Natural killer cell (primary cell): ENCODE results near the gene SMIM43. TPM values are rescaled to one million over a fixed set of nuclear protein-coding genes. Genes with fewer than 3 reads are reported as not detected.

Source experiments
- ATAC-seq, 3 donors: fragments of 150-1000 bp in 2 of 3; fragments of 200-7000 bp in 1 of 3; cut with Tn5 transposase; 1 replicate in 1 of 3; 2 replicates in 2 of 3; pipeline ENCODE4 v1.10.0; 2021; ENCODE audit warnings: mild to moderate bottlenecking in 2 of 3, moderate library complexity in 2 of 3
- DNase-seq, 2 donors: peaks; one replicate each; pipeline versions ENCODE4 v3.0.0 to v3.0.0-alpha.2; 2013 to 2021; ENCODE audit warnings: mixed read lengths in 1 of 2
- H3K27ac ChIP-seq: one replicate; pipeline ENCODE4 v1.5.1; 2013; ENCODE audit warnings: mild to moderate bottlenecking, low read length
- H3K27me3 ChIP-seq: one replicate; pipeline ENCODE4 v1.6.1; 2013; ENCODE audit warnings: low read length; ENCODE audit not compliant: control insufficient read depth, insufficient read depth
- H3K36me3 ChIP-seq: one replicate; pipeline ENCODE4 v1.6.1; 2013; ENCODE audit warnings: low read length; ENCODE audit not compliant: control insufficient read depth, insufficient read depth
- H3K4me1 ChIP-seq: one replicate; pipeline ENCODE4 v1.6.1; 2013; ENCODE audit warnings: low read length; ENCODE audit not compliant: control insufficient read depth, insufficient read depth
- H3K4me3 ChIP-seq: one replicate; pipeline ENCODE4 v1.5.1; 2013; ENCODE audit warnings: low read length
- H3K9me3 ChIP-seq: one replicate; pipeline ENCODE4 v1.6.1; 2013; ENCODE audit warnings: low read length; ENCODE audit not compliant: control insufficient read depth, insufficient read depth
- H3K27ac Mint-ChIP-seq, 2 donors: one replicate each; pipeline ENCODE4 v1.8.0; 2022; ENCODE audit warnings: mild to moderate bottlenecking in 2 of 2, mixed read lengths in 2 of 2, moderate library complexity in 1 of 2
- H3K27me3 Mint-ChIP-seq, 2 donors: one replicate each; pipeline ENCODE4 v1.8.0; 2022; ENCODE audit warnings: low read depth in 2 of 2, mixed read lengths in 2 of 2
- H3K36me3 Mint-ChIP-seq: one replicate; pipeline ENCODE4 v1.8.0; 2022; ENCODE audit warnings: mixed read lengths
- H3K4me1 Mint-ChIP-seq, 2 donors: one replicate each; pipeline ENCODE4 v1.8.0; 2022; ENCODE audit warnings: mixed read lengths in 2 of 2
- H3K4me3 Mint-ChIP-seq: one replicate; pipeline ENCODE4 v1.8.0; 2022; ENCODE audit warnings: mild to moderate bottlenecking, moderate library complexity, mixed read lengths
- H3K9me3 Mint-ChIP-seq, 2 donors: one replicate each; pipeline ENCODE4 v1.8.0; 2022; ENCODE audit warnings: mixed read lengths in 2 of 2
- CTCF ChIP-seq: fragments of 200-600 bp; IDR thresholded peaks from one replicate; pipeline ENCODE4 v1.8.0; 2022; ENCODE audit warnings: antibody characterized with exemption
- WGBS: methylation state at CpG from one replicate; pipeline ENCODE4 v1.1.7; 2013; ENCODE audit warnings: missing lambda C conversion rate; ENCODE audit not compliant: insufficient coverage; 5-methylcytosine and 5-hydroxymethylcytosine counted together
- intact Hi-C: fragments of 100-400 bp; cut with micrococcal nuclease; formaldehyde crosslinking; loops from one replicate; pipeline ENCODE4 v1.14.2; 2022
- total RNA-seq, 4 donors: library from RNA; stranded (reverse); fragments of 120-200 nt in 1 of 4; gene quantifications; one replicate each; pipeline versions ENCODE4 v1.2.3 to v1.2.4, GENCODE V29; 2013 to 2022

Gene SMIM43
- total RNA-seq, 3 donors from 2014 or later (not counting 1 experiment from before 2014, with no cell fraction given) = not detected

- Histone ChIP-seq H3K27ac (peak overlapping the region; percentile 85), H3K27me3 (no peaks in the 10 kb centered on the region), H3K36me3 (peaks cover 39% of the 10 kb centered on the region), H3K9me3 (no peaks in the 10 kb centered on the region), H3K4me1 (peaks cover 8% of the 10 kb centered on the region), H3K4me3 (peak overlapping the region; percentile 99)
- H3K36me3 Mint-ChIP-seq = peaks cover 10% of the 10 kb centered on the region
- no peaks in the 10 kb centered on the region for H3K9me3 Mint-ChIP-seq
- DNase-seq (no peak), ATAC-seq (no peak)
- intact Hi-C loops = loop anchor here (1.0 to 5.0 kb wide), 3 partner anchors 23 to 104 kb away; partner anchors contain the start of gene ANXA5
- H3K27me3 Mint-ChIP-seq = no peaks in the 10 kb centered on the region
- H3K27ac Mint-ChIP-seq = peak overlapping the region; percentile 95 to 98
- TF ChIP-seq CTCF = no peak
- 22% methylated on average over 3 of the region's 4 CpGs for WGBS
- H3K4me3 Mint-ChIP-seq = peak overlapping the region; percentile 93
- peaks cover 29 to 32% of the 10 kb centered on the region in 2 donors for H3K4me1 Mint-ChIP-seq
These were observed 36.7 kb upstream of the SMIM43 start for GRCh38 chr4:121801715-121802075.

- H3K36me3 ChIP-seq = peaks cover 33% of the 10 kb centered on the region
- ATAC-seq = peak; percentile 87 to 88 (median 87)
- H3K27me3 Mint-ChIP-seq = peaks cover 0 to 4% of the 10 kb centered on the region in 2 donors
- H3K36me3 Mint-ChIP-seq = peaks cover 10% of the 10 kb centered on the region
- peaks cover 8% of the 10 kb centered on the region for H3K4me1 ChIP-seq
- peak; percentile 92 to 98 for DNase-seq
- H3K9me3 Mint-ChIP-seq = no peaks in the 10 kb centered on the region
- H3K27me3 ChIP-seq = no peaks in the 10 kb centered on the region
- intact Hi-C loops = loop anchor here (1.0 to 5.0 kb wide), 3 partner anchors 23 to 104 kb away; partner anchors contain the start of gene ANXA5
- WGBS = under 1% methylated on average over 48 of the region's 48 CpGs
- H3K4me3 Mint-ChIP-seq = peak within 1 kb of the TSS; percentile 93
- H3K4me3 ChIP-seq = peak within 1 kb of the TSS; percentile 99
- H3K9me3 ChIP-seq = no peaks in the 10 kb centered on the region
- TF ChIP-seq CTCF = no peak
- H3K4me1 Mint-ChIP-seq = peaks cover 29 to 32% of the 10 kb centered on the region in 2 donors
- peak within 1 kb of the TSS; percentile 85 for H3K27ac ChIP-seq
- H3K27ac Mint-ChIP-seq = peak within 1 kb of the TSS; percentile 95 to 98
These were observed 36.2 kb upstream of the SMIM43 start, which contains the start of gene EXOSC9 for GRCh38 chr4:121800961-121801714. Gene EXOSC9 (plus strand): TSS chr4:121801323. CDS start chr4:121801425, 102 bp downstream.

- peaks cover 29 to 32% of the 10 kb centered on the region in 2 donors for H3K4me1 Mint-ChIP-seq
- TF ChIP-seq CTCF = no peak
- Histone ChIP-seq H3K36me3 (peaks cover 30% of the 10 kb centered on the region), H3K4me1 (peaks cover 8% of the 10 kb centered on the region), H3K4me3 (peak overlapping the region; percentile 99), H3K9me3 (no peaks in the 10 kb centered on the region), H3K27me3 (no peaks in the 10 kb centered on the region), H3K27ac (peak overlapping the region; percentile 85)
- DNase-seq = no peak
- WGBS = 27% methylated on average over 8 of the region's 8 CpGs
- peaks cover 0 to 7% of the 10 kb centered on the region in 2 donors for H3K27me3 Mint-ChIP-seq
- H3K27ac Mint-ChIP-seq = peak overlapping the region; percentile 95 to 98
- peak in 2 of 3 donors; percentile 26 to 29 for ATAC-seq
- no peaks in the 10 kb centered on the region for H3K9me3 Mint-ChIP-seq
- peak overlapping the region; percentile 93 for H3K4me3 Mint-ChIP-seq
- intact Hi-C loops = loop anchor here (2.0 to 5.0 kb wide), 2 partner anchors 68 to 103 kb away; partner anchors contain the start of gene ANXA5
- H3K36me3 Mint-ChIP-seq = peaks cover 9% of the 10 kb centered on the region
These were observed 35.6 kb upstream of the SMIM43 start for GRCh38 chr4:121800638-121800960.
